Measurements from ENCODE around the gene PKD2L1.

DNA sequence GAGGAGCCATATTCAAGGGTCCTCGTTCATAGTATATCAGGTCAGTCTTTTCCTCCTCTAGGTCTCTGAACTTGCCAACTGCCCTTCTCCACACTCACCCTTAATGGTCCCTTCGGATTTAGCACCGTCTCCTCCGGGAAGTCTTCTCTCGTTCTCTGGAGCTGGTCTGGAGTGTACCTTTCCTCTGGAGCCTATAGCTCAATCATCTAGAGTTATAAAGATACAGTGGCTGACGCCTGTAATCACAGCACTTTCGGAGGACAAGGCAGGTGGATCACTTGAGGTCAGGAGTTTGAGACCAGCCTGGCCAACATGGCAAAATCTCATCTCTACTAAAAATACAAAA is 12.6 kb upstream of the PKD2L1 start:
- TF ChIP-seq SP1 (IDR thresholded peaks at IDR 0.05) (no peak), FOXA1 (IDR thresholded peaks at IDR 0.05) (no peak), NFRKB (IDR thresholded peaks at IDR 0.05) (no peak), SUZ12 (IDR thresholded peaks at IDR 0.05) (no peak), FOXK2 (IDR thresholded peaks at IDR 0.05) (no peak), FOXM1 (IDR thresholded peaks at IDR 0.05; ENCODE audit: borderline replicate concordance) (no peak), ELF4 (IDR thresholded peaks at IDR 0.05) (no peak), ARNT (IDR thresholded peaks at IDR 0.05) (no peak), LEF1 (IDR thresholded peaks at IDR 0.05; ENCODE audit: borderline replicate concordance) (no peak)
